ENCODE results near the gene DNASE1L3.
"Not testable (repeated sequence)": the region's sequence is repeated elsewhere in the genome, so short reads cannot be mapped to it uniquely, and the experiment has no call there.

DNASE1L3 gene

DNA sequence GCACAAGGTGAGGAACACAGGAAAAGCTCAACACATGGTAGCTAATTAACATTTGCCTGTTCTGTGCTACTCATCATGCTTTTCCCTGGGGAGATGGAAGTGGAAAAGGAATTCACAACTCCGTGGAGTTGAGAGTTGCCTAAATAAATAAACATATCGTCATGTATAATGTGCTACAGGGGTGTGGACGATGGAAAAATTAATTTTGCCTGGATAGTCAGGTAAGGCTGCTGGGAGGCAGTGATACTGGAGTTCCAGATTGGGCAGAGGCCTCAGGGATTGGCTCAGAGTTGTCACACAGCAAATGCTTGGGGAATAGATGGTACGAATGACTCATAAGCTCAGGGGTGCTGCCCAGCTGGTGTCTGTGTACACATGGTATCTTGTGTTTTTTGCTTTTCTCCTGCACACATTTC, 23.8 kb upstream of the DNASE1L3 start:
- DNase-seq: no peak

DNA sequence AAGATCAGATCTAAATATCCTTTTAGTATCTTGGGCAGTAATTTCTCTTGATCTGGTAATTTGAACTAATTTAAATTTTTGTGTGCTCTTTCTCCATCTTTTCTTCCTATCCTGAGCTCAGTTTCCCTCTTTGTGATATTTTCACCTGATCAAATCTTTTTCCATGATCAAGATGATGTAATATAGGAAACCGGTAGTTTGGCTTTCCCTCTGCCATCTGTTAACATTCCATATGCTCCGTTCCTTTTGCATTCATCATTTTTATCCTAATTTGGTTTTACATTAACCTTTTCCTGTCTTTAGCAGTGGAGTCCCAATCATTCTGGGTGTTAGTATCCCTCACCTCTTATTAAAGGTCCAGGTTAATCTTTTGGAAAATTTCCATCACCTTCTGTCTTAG, 20.9 kb upstream of the DNASE1L3 start:
- DNase-seq: no peak

DNA sequence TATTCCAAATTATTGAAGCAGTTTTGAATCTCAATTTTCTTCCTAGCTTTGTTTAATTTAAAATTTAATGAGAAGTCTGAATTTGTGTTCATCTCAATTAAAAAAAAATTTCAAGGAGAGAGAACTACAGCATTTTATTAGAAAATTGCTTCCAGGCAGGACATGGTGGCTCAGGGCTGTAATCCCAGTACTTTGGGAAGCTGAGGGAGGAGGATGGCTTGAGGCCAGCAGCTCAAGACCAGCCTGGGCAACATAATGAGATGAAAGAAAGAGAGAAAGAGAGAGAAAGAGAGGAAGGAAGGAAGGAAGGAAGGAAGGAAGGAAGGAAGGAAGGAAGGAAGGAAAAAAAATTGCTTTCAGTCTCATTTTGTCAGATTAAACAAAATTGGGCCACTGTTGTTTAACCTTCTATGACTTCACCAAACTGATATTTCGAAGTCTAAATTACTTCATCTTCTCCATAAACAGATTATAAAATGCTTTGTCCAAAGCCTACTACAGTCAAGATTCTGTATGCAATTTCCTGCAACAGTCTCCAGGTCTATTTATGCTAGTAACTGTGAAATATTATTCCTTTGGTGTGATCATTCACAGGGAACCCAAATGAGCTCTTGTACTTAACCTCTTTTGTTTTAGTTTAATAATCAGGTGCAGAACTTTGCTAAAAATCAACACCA, 20.2 kb upstream of the DNASE1L3 start:
- no peak for DNase-seq

DNA sequence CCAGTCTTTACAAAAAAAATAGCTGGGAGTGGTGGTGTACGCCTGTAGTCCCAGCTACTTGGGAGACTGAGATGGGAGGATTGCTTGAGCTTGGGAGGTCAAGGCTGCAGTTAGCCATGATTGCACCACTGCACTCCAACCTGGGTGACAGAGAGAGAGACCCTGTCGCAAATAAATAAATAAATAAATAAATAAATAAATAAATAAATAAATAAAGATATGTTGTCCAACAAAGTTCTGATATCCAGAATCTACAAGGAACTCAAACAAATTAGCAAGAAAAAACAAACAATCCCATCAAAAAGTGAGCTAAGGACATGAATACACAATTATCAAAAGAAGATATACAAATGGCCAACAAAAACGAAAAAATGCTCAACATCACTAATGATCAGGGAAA, 17.2 kb upstream of the DNASE1L3 start:
- DNase-seq: not testable (repeated sequence)

DNA sequence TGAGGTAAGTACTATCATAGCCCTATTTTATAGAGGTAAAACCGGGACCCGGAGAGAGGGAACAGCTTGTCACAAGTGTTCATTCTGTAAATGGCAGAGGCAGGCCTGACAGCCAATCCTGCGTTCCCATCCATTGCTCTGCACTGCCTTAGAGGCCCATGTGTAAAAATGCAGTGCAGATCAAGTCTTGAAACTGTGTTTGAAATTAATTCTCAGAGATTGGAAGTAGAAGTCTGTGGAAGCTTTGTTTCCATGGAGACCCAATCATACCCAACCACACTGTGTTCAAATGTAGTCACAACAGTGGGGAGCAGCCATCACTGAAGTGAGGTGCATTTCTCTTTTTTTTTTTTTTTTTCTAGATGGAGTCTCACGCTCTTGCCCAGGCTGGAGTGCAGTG, 13.1 kb upstream of the DNASE1L3 start:
- DNase-seq: no peak

DNA sequence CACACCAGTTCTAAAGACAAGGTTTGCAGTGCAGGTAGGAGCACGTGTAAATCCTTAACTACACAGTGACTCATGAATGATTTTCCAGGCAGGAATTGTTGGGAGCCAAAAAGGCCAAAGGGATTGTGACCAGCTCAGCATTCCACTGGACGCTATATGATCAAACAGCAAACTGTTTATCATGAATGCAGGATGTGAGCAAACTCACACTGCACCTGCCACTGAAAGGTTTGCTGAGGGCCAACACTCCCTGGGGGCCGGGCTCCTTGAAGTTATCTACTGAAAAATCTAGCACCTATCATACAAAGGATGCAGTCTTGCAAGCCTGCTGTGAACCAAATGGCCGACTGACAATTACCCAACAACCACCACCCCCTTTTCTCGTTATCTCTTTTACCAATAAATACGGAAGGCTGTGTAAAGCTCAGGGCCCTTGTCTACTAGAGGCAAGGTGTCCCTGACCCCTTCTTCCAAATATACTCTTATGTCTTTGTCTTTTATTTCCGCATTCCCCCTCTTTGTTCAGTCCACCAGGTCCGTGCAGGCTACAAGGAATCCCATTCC, 11.5 kb upstream of the DNASE1L3 start:
- DNase-seq: no peak

DNA sequence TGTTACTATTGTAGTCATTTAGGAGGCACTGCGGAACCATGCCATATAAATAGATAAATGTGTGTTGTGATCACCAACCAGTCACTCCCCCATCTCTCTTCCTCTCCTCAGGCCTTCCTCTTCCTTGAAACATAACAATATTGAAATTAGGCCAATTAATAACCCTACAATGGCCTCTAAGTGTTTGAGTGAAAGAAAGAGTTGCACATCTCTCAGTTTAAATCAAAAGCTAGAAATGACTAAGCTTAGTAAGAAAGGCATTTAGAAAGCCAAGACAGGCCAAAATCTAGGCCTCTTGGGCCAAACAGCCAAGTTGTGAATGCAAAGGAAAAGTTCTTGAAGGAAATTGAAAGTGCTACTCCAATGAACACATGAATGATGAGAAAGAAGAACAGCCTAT, 8.1 kb upstream of the DNASE1L3 start:
- no peak for DNase-seq

DNA sequence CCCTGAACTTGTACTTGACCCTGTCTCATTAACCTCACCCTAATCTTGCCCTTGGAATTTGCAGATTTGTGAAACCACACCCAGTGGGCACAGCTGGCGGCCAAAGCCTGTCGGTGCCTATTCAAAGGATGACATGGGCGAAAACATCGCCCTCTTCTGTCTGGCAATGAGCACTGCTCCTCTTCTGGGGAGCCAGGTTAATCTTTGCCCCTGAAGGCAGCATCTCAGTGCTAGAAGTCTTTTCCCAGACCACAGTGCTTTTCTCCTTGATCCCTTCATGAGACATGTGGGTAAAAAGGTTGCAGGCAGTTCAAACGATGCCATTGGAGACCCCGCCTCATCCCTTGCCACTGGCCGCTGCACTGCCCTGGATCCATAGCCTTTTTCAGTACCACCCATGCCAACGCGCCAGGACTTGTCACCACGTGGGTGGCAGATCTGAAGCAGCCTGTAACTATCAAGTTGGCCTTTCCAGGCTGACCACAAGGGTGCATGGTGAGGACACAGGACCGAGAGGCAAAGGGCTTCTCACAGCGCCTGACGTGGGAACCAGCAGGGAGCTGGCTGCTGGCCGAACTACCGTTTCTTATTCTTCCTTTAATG, 6.5 kb upstream of the DNASE1L3 start:
- no peak for DNase-seq

DNA sequence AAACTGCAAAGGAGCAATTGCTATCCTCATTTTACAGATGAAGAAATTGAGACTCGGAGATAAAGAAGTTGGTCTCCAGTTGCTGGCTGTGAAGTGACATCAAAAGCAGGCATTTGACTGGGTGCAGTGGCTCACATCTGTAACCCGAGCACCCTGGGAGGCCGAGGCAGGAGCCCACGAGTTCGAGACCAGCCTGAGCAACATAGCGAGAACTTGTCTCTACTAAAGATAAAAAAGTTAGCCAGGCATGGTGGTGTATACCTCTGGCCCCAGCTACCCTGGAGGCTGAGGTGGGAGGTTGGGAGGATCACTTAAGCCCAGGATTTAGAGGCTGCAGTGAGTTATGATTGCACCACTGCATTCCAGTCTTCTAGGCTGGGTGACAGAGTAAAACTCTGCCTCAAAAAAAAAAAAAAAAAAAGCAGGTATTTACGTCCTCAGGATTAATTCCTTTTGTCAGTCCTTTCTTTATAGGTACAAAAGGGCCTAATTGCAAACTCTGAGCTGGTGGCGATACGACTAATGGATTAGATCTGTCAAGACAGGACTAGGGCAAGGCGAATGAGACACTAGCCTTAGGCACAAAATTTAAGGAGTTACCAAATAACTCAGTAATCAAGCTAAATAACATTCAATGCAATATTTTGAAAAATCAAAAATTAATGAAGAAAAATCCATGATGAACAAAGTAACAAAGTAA, 5.9 kb upstream of the DNASE1L3 start:
- no peak for DNase-seq

DNA sequence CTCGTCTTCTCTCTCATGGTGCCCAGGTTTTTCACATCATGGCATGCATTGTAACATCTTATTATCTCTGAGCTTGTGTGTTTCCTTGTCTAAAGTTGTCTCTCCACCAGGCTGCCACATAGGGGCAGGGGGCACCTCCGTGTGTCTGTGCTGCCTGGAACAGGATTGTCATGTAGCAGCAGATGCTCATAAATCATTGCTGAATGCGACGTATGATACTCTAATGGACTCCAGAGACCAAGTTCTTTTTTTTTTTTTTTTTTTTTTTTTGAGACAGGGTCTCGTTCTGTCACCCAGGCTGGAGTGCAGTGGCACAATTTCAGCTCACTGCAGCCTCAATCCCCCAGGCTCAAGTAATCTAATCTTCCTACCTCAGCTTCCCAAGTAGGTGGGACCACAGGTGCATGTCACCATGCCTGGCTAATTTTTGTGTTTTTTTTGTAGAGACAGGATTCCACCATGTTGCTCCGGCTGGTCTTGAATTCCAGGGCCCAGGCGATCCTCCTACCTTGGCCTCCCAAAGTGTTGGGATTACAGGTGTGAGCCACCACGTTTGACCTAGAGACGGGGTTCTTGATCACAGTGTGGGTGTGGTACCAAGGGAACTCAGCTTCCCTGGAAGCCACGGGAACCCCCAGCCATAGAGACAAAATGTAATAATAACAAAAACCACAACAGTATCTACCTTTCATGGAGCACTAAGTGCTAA, 4.7 kb upstream of the DNASE1L3 start:
- no peak for DNase-seq

DNA sequence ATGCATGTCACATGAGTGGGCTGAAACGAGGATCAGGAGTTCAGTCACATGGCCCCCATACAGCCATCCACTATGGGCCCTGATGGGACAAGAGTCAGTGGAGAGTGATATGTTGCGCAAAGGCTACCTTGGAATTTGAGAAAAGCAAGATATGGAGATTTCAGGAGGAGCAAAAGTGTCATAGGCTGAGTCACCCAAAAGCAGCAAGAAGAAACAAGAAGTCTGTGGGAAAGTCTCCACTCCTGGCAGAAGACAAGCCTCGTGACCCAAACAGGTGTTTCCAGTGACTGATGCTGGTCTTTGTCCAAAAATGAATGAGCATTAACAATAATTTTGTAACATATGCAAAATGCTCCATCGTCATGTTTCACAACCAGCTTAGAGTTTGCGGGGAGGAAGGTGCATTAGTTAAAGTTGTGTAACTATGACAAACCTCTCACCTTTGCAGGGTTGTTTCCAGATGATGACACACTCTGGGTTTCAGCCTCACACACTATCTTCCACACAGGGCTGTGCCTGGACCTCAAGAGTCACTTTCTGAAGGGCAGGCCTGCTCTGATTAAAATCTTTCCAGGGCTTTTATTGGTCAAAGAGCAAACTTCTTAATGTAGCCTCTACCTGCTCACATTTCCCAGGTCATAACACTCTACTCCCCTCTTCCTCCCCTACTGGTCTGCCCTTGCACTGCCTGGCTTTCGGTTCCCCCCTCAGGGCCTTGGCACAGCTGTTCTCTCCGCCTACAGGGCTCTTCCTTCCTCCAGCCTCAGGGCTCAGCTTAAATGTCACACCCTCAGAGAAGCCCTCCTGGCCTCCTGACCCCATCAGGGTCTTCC, 3.9 kb upstream of the DNASE1L3 start:
- no peak for DNase-seq

DNA sequence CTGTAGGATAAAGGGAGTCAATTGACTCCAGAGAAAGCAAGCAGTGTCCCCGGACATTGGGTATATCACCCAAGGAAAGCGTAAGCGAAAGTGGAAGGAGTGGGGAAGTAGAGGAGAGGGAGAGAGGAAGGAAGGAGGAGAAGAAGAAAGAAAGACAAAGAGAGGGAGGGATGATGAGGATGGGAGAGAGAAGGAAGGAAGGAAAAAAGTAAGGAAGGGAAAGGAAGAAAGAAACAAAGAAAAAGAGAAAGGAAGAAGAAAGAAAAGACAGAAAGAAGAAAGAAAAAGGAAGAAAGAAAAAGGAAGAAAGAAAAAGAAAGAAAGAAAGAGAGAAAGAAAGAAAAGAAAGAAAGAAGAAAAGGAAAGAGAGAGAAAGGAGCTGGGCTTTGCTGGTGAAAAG, 839 bp downstream of the DNASE1L3 start:
- no peak for DNase-seq

DNA sequence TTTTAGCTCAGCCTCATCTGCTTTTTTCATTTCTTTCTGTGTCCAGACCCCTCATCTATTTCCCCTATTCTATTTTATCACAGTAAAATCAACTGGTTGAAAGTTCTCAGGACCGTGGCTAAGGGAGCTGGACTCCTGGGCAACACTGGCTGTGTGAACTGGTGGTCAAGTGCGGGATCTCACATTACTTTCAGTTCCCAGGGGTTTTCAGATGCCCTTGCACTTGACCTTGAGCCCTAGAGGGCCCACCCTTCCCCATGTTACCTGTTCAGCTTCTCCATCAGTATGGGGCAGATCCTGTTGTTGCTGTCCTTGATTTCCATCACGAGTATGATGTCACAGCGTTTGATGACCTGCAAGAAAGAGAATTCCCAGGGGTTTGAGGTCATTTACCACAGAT, 2.8 kb downstream of the DNASE1L3 start:
- no peak for DNase-seq

DNA sequence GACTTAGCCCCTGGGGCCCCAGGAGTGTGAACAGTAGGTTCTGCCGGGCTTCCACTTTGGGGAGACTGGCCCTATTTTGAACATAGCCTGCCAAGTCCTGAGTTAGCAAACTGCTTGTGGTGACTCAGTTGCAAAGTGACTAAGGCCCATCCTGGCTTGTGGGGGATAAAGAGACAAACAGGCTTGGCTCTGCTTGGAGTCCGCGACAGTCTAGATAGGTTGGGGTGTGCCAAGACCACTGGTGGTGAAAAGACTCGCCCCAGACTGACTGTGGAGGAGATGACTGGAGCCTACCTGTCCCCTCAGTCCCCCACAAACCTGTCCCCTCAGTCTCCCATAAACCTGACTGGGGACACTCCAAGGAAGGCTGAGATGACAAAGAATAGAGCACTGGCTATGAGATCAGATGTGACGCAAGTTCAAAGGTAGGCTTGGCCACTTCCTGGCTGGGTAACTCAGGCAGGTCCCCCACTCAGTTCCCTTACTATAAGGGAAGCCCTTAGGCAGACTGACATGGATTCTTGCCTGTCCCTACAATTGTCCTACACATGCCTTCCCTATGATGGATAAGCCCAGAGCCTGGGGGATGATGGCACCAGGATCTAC, 4.3 kb downstream of the DNASE1L3 start:
- DNase-seq: no peak

DNA sequence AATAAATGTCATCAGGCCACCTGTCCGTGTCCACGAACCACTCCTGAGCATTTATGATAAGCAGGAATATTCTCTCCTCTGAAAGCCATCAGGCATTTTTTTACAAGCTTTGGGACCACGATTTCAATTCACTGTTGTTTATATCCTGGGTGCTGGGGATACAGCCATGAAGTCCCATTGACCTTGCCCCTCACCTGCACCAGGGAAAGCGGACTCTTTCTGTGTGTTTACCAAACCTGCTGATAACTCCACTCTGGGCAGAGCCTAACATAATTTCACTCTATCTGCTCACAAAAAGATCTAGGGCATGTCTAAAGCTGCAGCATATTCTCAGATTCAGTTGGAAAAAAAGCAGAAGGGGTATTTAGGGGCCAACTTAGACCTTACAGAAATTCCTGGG, 4.8 kb downstream of the DNASE1L3 start:
- no peak for DNase-seq

DNA sequence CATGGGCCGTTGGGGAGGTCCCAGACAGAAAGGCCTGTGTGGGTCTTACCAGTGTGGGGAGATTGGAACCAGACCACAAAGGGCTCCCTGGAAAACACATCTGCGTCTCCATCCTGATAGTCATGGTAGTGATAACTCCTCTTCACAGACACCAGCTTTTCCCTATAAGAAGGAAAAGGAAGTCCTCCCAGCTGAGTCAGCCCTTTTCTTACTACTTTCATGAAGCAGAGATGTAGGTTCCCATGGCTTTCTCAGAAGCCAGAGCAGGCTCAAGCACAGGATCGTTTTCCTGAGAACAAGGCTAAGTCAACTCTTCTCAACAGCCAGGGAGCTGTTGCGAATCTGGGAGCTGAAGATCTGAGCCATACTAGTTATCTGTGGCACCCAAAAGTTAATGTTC, 6.1 kb downstream of the DNASE1L3 start:
- no peak for DNase-seq

DNA sequence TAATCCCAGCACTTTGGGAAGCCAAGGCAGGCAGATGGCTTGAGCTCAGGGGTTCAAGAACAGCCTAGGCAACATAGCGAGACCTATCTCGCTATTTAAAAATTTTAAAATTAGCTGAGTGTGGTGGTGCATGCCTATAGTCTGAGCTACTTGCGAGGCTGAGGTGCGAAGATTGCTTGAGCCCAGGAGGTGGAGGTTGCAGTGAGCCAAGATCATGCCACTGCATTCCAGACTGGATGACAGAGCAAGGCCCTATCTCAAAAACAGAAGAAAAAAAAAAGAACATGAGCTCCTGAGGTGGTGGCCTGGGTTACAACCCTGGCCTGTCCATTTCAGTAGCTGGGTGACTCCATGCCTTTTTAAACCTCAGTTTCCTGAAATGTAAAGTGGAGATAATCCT, 7.2 kb downstream of the DNASE1L3 start:
- DNase-seq: no peak

DNA sequence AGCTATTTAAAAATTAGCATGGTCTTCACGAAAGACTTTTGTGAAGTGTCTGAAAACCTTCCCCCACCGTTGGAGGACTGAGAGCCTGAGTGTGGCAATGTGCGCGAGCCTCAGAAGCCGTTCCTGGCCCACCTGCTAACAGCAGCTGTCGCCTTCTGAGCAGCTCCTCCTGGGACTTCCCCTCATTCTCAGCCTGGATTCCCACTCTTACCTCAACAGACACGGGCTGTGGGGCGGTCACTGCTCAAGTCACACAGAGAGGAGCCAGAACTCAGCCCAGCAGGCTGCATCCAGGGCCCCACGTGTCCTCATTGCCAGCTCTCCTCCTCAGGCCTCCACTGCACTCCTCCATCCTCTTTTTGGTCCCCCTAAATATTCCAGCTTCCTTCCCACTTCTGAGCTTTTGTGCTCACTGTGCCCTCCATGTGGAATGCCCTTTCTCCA, 7.8 kb downstream of the DNASE1L3 start:
- DNase-seq: no peak

DNA sequence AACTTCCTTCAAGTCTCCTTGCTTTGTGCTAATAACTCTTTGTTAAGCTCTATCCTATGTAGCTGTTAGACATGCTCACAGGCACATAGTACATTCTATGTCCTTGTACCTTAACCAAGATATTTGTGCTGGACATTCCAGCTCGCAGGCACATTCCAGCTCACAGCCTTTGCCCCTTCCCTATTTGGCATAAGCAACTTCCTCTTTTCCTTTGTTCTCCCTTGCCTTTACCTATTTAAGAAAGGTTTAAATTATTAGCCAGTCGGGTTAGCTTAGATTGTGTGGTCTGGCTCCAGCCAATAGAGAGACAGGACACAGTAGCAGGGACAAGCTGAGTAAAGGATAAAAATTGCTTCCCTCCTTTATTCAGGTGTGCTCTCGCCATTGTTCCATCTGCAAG, 9.3 kb downstream of the DNASE1L3 start:
- DNase-seq: not testable (repeated sequence)

DNA sequence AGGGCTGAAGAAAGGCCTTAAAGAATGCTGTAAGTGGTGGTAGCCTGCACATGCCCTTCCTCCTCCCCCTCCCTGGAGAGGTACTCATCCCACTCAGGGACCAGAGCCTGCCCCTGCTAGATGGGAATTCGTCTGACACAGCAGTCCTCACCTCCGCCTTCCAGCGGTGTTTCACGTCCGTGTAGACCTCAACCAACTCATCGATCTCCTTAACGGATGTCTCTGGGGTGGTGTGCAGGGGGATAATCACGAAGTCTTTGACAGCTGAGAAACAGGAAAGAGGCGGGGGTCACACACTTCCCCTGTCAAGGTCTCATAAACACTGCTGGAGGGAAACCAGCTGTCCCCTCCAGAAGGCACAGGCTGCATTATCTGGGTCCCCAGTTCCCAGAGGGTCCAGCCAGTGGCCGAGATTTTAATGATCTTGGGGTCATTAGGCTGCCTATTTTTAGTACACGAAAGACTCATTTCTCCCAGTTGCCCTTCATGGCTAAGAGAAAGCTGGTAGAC, 9.9 kb downstream of the DNASE1L3 start:
- no peak for DNase-seq

DNA sequence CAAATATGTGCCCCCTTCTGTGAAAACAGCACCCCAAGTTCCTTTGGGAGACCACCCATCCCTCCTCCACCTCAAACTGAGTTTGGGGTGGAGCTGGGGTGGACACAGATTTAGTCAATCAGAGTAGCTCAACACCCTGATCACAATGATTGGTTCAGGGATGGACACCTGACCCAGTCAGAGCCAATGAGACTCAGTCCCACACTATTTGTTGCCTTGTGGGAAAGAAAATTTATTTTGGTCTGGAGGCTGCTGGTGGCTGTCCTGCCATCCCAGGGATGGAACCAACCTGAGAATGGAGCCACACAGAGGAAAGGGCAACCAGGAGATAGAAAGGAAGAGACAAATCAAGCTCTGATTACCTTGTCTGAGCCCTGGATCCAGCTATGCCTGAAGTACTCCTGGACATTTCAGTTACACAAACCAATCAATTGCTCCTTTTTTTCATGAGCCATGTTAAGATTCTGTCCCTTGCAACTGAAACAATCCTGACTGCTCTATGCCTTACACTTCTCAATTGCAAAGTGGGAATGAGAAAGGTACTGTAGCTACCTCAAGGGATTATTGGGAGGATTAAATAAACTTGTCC, 10.6 kb downstream of the DNASE1L3 start:
- DNase-seq: no peak

Data from NCI-H2029 treated with DMSO at 0.1 percent for 48 hours (cell line).